IMR-90 (cell line): ENCODE measurements around the gene EML6. TPM values are rescaled to one million over a fixed set of nuclear protein-coding genes. Genes with fewer than 3 reads are reported as not detected.

Experiments used
- ATAC-seq: fragments of 200-7000 bp; cut with Tn5 transposase; 2 replicates; pipeline ENCODE4 v1.9.1; 2020; ENCODE audit warnings: low read depth, mild to moderate bottlenecking, moderate library complexity
- BruUV-seq: library from RNA; stranded (reverse); fragments of 400-500 nt; replicated peaks from 2 replicates; lab custom pipeline; 2021; lab: Mats Ljungman, UMichigan
- CTCF ChIA-PET: fragments of 300-600 bp; formaldehyde crosslinking; extraction: SDS; loops from one replicate; lab custom pipeline; 2021; ENCODE audit warnings: antibody characterized with exemption; lab: Yijun Ruan, JAX
- POLR2A ChIA-PET: fragments of 300-600 bp; sonication (Branson Sonifier 250); formaldehyde crosslinking; loops from one replicate; lab custom pipeline; 2022; ENCODE audit warnings: antibody characterized with exemption; ENCODE audit not compliant: unreplicated experiment; lab: Charles Lee
- DNase-seq: peaks from one replicate; pipeline ENCODE4 v3.0.0; 2013
- H2AFZ ChIP-seq: replicated peaks from 2 replicates; pipeline ENCODE3; 2013; ENCODE audit warnings: low read length, mild to moderate bottlenecking; ENCODE audit not compliant: poor library complexity
- H2AK5ac ChIP-seq: 2 replicates; pipeline ENCODE4 v1.6.1; 2013; ENCODE audit warnings: low read depth, low read length, inconsistent platforms
- H2AK9ac ChIP-seq: replicated peaks from 2 replicates; pipeline ENCODE3; 2013; ENCODE audit warnings: mild to moderate bottlenecking, low read depth, low read length, moderate library complexity; ENCODE audit not compliant: poor library complexity
- H2BK120ac ChIP-seq: 2 replicates; pipeline ENCODE4 v1.6.1; 2013; ENCODE audit warnings: low read depth, low read length, inconsistent platforms
- H2BK15ac ChIP-seq: 3 replicates; pipeline ENCODE4 v1.6.1; 2013; ENCODE audit warnings: low read depth, low read length, inconsistent platforms
- H2BK20ac ChIP-seq: 2 replicates; pipeline ENCODE4 v1.6.1; 2013; ENCODE audit warnings: low read depth, mild to moderate bottlenecking, inconsistent platforms, low read length, moderate library complexity
- H2BK5ac ChIP-seq: 2 replicates; pipeline ENCODE4 v1.6.1; 2013; ENCODE audit warnings: mild to moderate bottlenecking, low read depth, low read length, inconsistent platforms; ENCODE audit not compliant: poor library complexity, severe bottlenecking
- H3K14ac ChIP-seq: replicated peaks from 2 replicates; pipeline ENCODE4 v1.6.1; 2013; ENCODE audit warnings: low read depth, low read length, inconsistent platforms
- H3K18ac ChIP-seq: 2 replicates; pipeline ENCODE4 v1.6.1; 2013; ENCODE audit warnings: low read depth, low read length, control low read depth
- H3K23ac ChIP-seq: 2 replicates; pipeline ENCODE4 v1.6.1; 2013; ENCODE audit warnings: low read depth, low read length, inconsistent platforms
- H3K27ac ChIP-seq: 2 replicates; pipeline ENCODE4 v1.5.1; 2013; ENCODE audit warnings: mild to moderate bottlenecking, control low read depth, low read length; ENCODE audit not compliant: insufficient read depth
- H3K27me3 ChIP-seq: 2 replicates; pipeline ENCODE4 v1.6.1; 2013; ENCODE audit warnings: low read length; ENCODE audit not compliant: control insufficient read depth, insufficient read depth
- H3K36me3 ChIP-seq: 2 replicates; pipeline ENCODE4 v1.6.1; 2013; ENCODE audit warnings: low read length, mixed read lengths; ENCODE audit not compliant: control insufficient read depth, insufficient read depth
- H3K4ac ChIP-seq: 2 replicates; pipeline ENCODE4 v1.6.1; 2013; ENCODE audit warnings: low read depth, low read length, inconsistent platforms
- H3K4me1 ChIP-seq: 2 replicates; pipeline ENCODE4 v1.6.1; 2013; ENCODE audit warnings: low read length, mixed read lengths; ENCODE audit not compliant: control insufficient read depth, insufficient read depth
- H3K4me2 ChIP-seq: 2 replicates; pipeline ENCODE4 v1.6.1; 2013; ENCODE audit warnings: low read depth, mild to moderate bottlenecking, control low read depth, low read length, moderate library complexity
- H3K4me3 ChIP-seq: 2 replicates; pipeline ENCODE4 v1.5.1; 2013; ENCODE audit warnings: low read depth, mild to moderate bottlenecking, control low read depth, low read length, moderate library complexity; ENCODE audit not compliant: insufficient read depth
- H3K56ac ChIP-seq: 2 replicates; pipeline ENCODE4 v1.6.1; 2013; ENCODE audit warnings: low read length, inconsistent platforms; ENCODE audit not compliant: insufficient read depth; ENCODE audit errors: extremely low read depth
- H3K79me1 ChIP-seq, 2 experiments: 2 replicates each; pipeline ENCODE4 v1.6.1; 2013; ENCODE audit warnings: low read length in 2 of 2, inconsistent platforms in 1 of 2, low read depth in 1 of 2
- H3K9ac ChIP-seq: 2 replicates; pipeline ENCODE4 v1.6.1; 2013; ENCODE audit warnings: low read depth, low read length, control low read depth
- H3K9me1 ChIP-seq: 2 replicates; pipeline ENCODE4 v1.6.1; 2013; ENCODE audit warnings: low read length, inconsistent platforms; ENCODE audit not compliant: insufficient read depth
- H3K9me3 ChIP-seq: 2 replicates; pipeline ENCODE4 v1.6.1; 2013; ENCODE audit warnings: low read length; ENCODE audit not compliant: control insufficient read depth, insufficient read depth
- H4K20me1 ChIP-seq: 2 replicates; pipeline ENCODE4 v1.6.1; 2013; ENCODE audit warnings: low read length, inconsistent platforms; ENCODE audit not compliant: insufficient read depth
- H4K5ac ChIP-seq: 2 replicates; pipeline ENCODE4 v1.6.1; 2013; ENCODE audit warnings: mild to moderate bottlenecking, low read depth, low read length, control low read depth
- H4K8ac ChIP-seq, 2 experiments: 2 replicates each; pipeline ENCODE4 v1.6.1; 2013; ENCODE audit warnings: low read depth in 2 of 2, low read length in 2 of 2, control low read depth in 1 of 2, inconsistent platforms in 1 of 2
- H4K91ac ChIP-seq: 2 replicates; pipeline ENCODE4 v1.6.1; 2013; ENCODE audit warnings: low read depth, low read length, inconsistent platforms; ENCODE audit not compliant: insufficient read depth
- BHLHE40 ChIP-seq: fragments of 150-350 bp; IDR thresholded peaks from 2 replicates; pipeline ENCODE4 v1.6.1; 2016; ENCODE audit warnings: mild to moderate bottlenecking, low read depth, low read length
- CEBPB ChIP-seq: IDR thresholded peaks from 2 replicates; pipeline ENCODE4 v1.6.1; 2012; ENCODE audit warnings: low read depth, low read length, improper control_type of control experiment
- CHD1 ChIP-seq: IDR thresholded peaks from 2 replicates; pipeline ENCODE4 v1.6.1; 2012; ENCODE audit warnings: low read depth, low read length, improper control_type of control experiment
- CTCF ChIP-seq: conservative IDR thresholded peaks from 2 replicates; pipeline ENCODE4 v1.5.1; 2012; ENCODE audit warnings: mild to moderate bottlenecking, low read depth, low read length, improper control_type of control experiment
- ELK1 ChIP-seq: fragments of 150-350 bp; IDR thresholded peaks from 2 replicates; pipeline ENCODE4 v1.6.1; 2016; ENCODE audit warnings: low read depth, mild to moderate bottlenecking, low read length, moderate library complexity, borderline replicate concordance
- FOS ChIP-seq: fragments of 150-350 bp; IDR thresholded peaks from 2 replicates; pipeline ENCODE4 v1.6.1; 2016; ENCODE audit warnings: low read depth, low read length
- MAFK ChIP-seq: IDR thresholded peaks from 2 replicates; pipeline ENCODE4 v1.6.1; 2012; ENCODE audit warnings: low read depth, low read length, improper control_type of control experiment
- MAZ ChIP-seq: IDR thresholded peaks from 2 replicates; pipeline ENCODE4 v1.6.1; 2012; ENCODE audit warnings: low read depth, mild to moderate bottlenecking, low read length, improper control_type of control experiment, moderate library complexity, borderline replicate concordance
- MXI1 ChIP-seq: IDR thresholded peaks from 2 replicates; pipeline ENCODE4 v1.6.1; 2012; ENCODE audit warnings: low read depth, mild to moderate bottlenecking, low read length, moderate library complexity, borderline replicate concordance
- NFE2L2 ChIP-seq: fragments of 150-350 bp; IDR thresholded peaks from 2 replicates; pipeline ENCODE4 v1.6.1; 2016; ENCODE audit warnings: low read depth, mild to moderate bottlenecking, low read length
- POLR2A ChIP-seq: IDR thresholded peaks from 2 replicates; pipeline ENCODE4 v1.6.1; 2012; ENCODE audit warnings: mild to moderate bottlenecking, low read depth, low read length
- RAD21 ChIP-seq: IDR thresholded peaks from 2 replicates; pipeline ENCODE4 v1.6.1; 2012; ENCODE audit warnings: low read length, improper control_type of control experiment
- RCOR1 ChIP-seq: IDR thresholded peaks from 2 replicates; pipeline ENCODE4 v1.6.1; 2012; ENCODE audit warnings: mild to moderate bottlenecking, low read length, improper control_type of control experiment; ENCODE audit not compliant: insufficient replicate concordance
- RFX5 ChIP-seq: IDR thresholded peaks from 2 replicates; pipeline ENCODE4 v1.8.0; 2012; ENCODE audit warnings: low read depth, mild to moderate bottlenecking, low read length, moderate library complexity
- SMC3 ChIP-seq: fragments of 150-350 bp; IDR thresholded peaks from 2 replicates; pipeline ENCODE4 v1.6.1; 2016; ENCODE audit warnings: low read depth, mild to moderate bottlenecking, antibody characterized with exemption, low read length, moderate library complexity
- USF2 ChIP-seq: fragments of 150-350 bp; IDR thresholded peaks from 2 replicates; pipeline ENCODE4 v1.6.1; 2017; ENCODE audit warnings: mild to moderate bottlenecking, antibody characterized with exemption, low read length, low read depth
- WGBS, 2 experiments: methylation state at CpG; one replicate each; pipeline versions ENCODE4 v1.1.5 to v1.1.7; 2013; ENCODE audit warnings: missing lambda C conversion rate in 2 of 2; ENCODE audit not compliant: insufficient read length in 1 of 2; ENCODE audit errors: extremely low coverage in 2 of 2; 5-methylcytosine and 5-hydroxymethylcytosine counted together
- dilution Hi-C: fragments of 300-500 bp; cut with HindIII; formaldehyde crosslinking; loops from one replicate; pipeline ENCODE4 v1.14.3; 2018; ENCODE audit warnings: low sequenced_read_pairs; ENCODE audit not compliant: unreplicated experiment
- in situ Hi-C: fragments of 300-500 bp; cut with MboI; formaldehyde crosslinking; loops from 3 replicates; pipeline ENCODE4 v1.14.3; 2019; ENCODE audit warnings: low sequenced_read_pairs, inconsistent platforms, mixed read lengths
- intact Hi-C: fragments of 100-400 bp; cut with micrococcal nuclease; formaldehyde crosslinking; loops from 2 replicates; pipeline ENCODE4 v1.10.0; 2022
- polyA plus RNA-seq, 3 experiments: library from polyadenylated mRNA; depleted of rRNA; stranded (reverse); fragments of >200 nt; gene quantifications; 2 replicates each; pipeline ENCODE4 v1.2.3, GENCODE V29; 2012; ENCODE audit warnings: low replicate concordance in 1 of 3
- total RNA-seq: library from RNA; depleted of rRNA; stranded (reverse); fragments of >200 nt; gene quantifications from 2 replicates; pipeline ENCODE4 v1.2.3, GENCODE V29; 2012

The EML6 gene
- total and polyA plus RNA-seq, 2 of the 4 experiments (the other 2 are of a cell fraction): 0.18 to 0.19 TPM

- Histone ChIP-seq H2BK120ac (no peak overlapping the region), H3K23ac (no peak overlapping the region), H3K36me3 (no peaks in the 10 kb centered on the region), H3K18ac (no peak overlapping the region), H3K4me2 (no peak overlapping the region), H3K9me3 (no peaks in the 10 kb centered on the region), H3K56ac (no peak overlapping the region), H2BK15ac (no peak overlapping the region), H3K4ac (no peak overlapping the region), H4K20me1 (no peaks in the 10 kb centered on the region), H3K9ac (no peak overlapping the region), H2BK20ac (no peak overlapping the region), H2AK9ac (no peak overlapping the region), H2AK5ac (no peak overlapping the region; the same call in 1 of the 2 replicates), H3K79me1 (peaks cover 0 to 7% of the 10 kb centered on the region in 2 experiments; a peak in 1 of 4 replicates), H4K5ac (no peak overlapping the region), H4K8ac (no peak overlapping the region), H3K4me1 (peaks cover 18% of the 10 kb centered on the region), H3K4me3 (no peak overlapping the region), H3K27ac (no peak overlapping the region), H3K14ac (no peak overlapping the region), H3K9me1 (peaks cover 16% of the 10 kb centered on the region), H2BK5ac (no peak overlapping the region), H4K91ac (no peak overlapping the region), H3K27me3 (peaks cover 2% of the 10 kb centered on the region; the same call in 1 of the 2 replicates), H2AFZ (no peak overlapping the region)
- in situ Hi-C loops: no loop called here
- BruUV-seq: no TSS peak
- dilution Hi-C loops: no loop called here
- TF ChIP-seq FOS: no peak
- TF ChIP-seq POLR2A: no peak
- no peak for TF ChIP-seq SMC3
- no peak for TF ChIP-seq MXI1
- TF ChIP-seq USF2: no peak
- TF ChIP-seq RCOR1: no peak
- no peak for TF ChIP-seq ELK1
- TF ChIP-seq RAD21: no peak
- no peak for TF ChIP-seq CTCF
- no peak for TF ChIP-seq RFX5
- TF ChIP-seq CHD1: no peak
- TF ChIP-seq NFE2L2: no peak
- TF ChIP-seq CEBPB: no peak
- no peak for TF ChIP-seq BHLHE40
- no peak for TF ChIP-seq MAZ
- no peak for TF ChIP-seq MAFK
- ChIA-PET POLR2A (no interaction called here), CTCF (no interaction called here)
- 67% methylated on average over 1 of the region's 1 CpG; no CpG with 5 or more reads in 1 of the 2 experiments for WGBS, 2 experiments
- ATAC-seq (no peak), DNase-seq (no peak)
- intact Hi-C loops: no loop called here
Measured at GRCh38 chr2:54944724-54945326, 221.4 kb downstream of the EML6 start.
